ENCODE results near the gene EMC7. TPM values are rescaled to one million over a fixed set of nuclear protein-coding genes. Genes with fewer than 3 reads are reported as not detected.

The EMC7 gene
- total RNA-seq, 1 experiment from 2014 or later: 38.7 TPM

- TF ChIP-seq RAD21 (IDR thresholded peaks at IDR 0.05; ENCODE audit: low read depth): no peak
- TF ChIP-seq, protein P1, sequence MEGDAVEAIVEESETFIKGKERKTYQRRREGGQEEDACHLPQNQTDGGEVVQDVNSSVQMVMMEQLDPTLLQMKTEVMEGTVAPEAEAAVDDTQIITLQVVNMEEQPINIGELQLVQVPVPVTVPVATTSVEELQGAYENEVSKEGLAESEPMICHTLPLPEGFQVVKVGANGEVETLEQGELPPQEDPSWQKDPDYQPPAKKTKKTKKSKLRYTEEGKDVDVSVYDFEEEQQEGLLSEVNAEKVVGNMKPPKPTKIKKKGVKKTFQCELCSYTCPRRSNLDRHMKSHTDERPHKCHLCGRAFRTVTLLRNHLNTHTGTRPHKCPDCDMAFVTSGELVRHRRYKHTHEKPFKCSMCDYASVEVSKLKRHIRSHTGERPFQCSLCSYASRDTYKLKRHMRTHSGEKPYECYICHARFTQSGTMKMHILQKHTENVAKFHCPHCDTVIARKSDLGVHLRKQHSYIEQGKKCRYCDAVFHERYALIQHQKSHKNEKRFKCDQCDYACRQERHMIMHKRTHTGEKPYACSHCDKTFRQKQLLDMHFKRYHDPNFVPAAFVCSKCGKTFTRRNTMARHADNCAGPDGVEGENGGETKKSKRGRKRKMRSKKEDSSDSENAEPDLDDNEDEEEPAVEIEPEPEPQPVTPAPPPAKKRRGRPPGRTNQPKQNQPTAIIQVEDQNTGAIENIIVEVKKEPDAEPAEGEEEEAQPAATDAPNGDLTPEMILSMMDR (IDR thresholded peaks at IDR 0.05 in 2 of 3, conservative IDR thresholded peaks at IDR 0.05 in 1 of 3; ENCODE audit: borderline replicate concordance in 1 of 3, insufficient read depth in 1 of 3, low read depth in 2 of 3, low read length in 2 of 3): no peak
These were observed 9.8 kb upstream of the EMC7 start (continued) for GRCh38 chr15:34111488-34111887.

- CTCF ChIA-PET: interaction anchor here (0.5 to 2.1 kb wide), 17 partner anchors 9 to 811 kb away, joined by 3 to 42 read pairs (median 4); partner anchors contain the start of genes GOLGA8B, KATNBL1, LPCAT4 and NOP10
- TF ChIP-seq POLR2A (IDR thresholded peaks at IDR 0.05; ENCODE audit: borderline replicate concordance, extremely low read depth, insufficient read depth, insufficient read length) (no peak), FOSL1 (IDR thresholded peaks at IDR 0.05; ENCODE audit: low read depth) (no peak), TCF7L2 (IDR thresholded peaks at IDR 0.05; ENCODE audit: borderline replicate concordance, extremely low read depth, insufficient read depth, insufficient read length) (no peak), RAD21 (IDR thresholded peaks at IDR 0.05; ENCODE audit: low read depth) (peak; percentile 82)
- TF ChIP-seq, protein P1 (IDR thresholded peaks at IDR 0.05 in 2 of 3, conservative IDR thresholded peaks at IDR 0.05 in 1 of 3; ENCODE audit: borderline replicate concordance in 1 of 3, insufficient read depth in 1 of 3, low read depth in 2 of 3, low read length in 2 of 3): peak; percentile 74 to 88 (median 78)
- peak overlapping the region; percentile 29 for H2AFZ ChIP-seq (ENCODE audit: low read depth, low read length, poor library complexity, severe bottlenecking)
- no peaks in the 10 kb centered on the region for H3K79me2 ChIP-seq (ENCODE audit: insufficient read depth, low read length)
- H3K36me3 ChIP-seq (ENCODE audit: control insufficient read depth in 1 of 2, insufficient read depth in 2 of 2, low read length in 2 of 2): no peaks in the 10 kb centered on the region
- no peaks in the 10 kb centered on the region for H3K9me3 ChIP-seq (ENCODE audit: control insufficient read depth in 1 of 2, insufficient read depth in 1 of 2, low read depth in 1 of 2, low read length in 2 of 2)
- intact Hi-C loops (cut with micrococcal nuclease): loop anchor here (1.0 kb wide), 3 partner anchors 100 to 478 kb away; partner anchors contain the start of genes KATNBL1 and LPCAT4
- H4K20me1 ChIP-seq (ENCODE audit: insufficient read depth): no peaks in the 10 kb centered on the region
- no peak overlapping the region for H3K4me3 ChIP-seq (replicated peaks in 1 of 2; ENCODE audit: low read depth in 1 of 2, low read length in 2 of 2)
- no peak overlapping the region for H3K27ac ChIP-seq (ENCODE audit: low read depth, low read length)
- H3K9ac ChIP-seq (ENCODE audit: low read length): no peak overlapping the region
- H3K4me1 ChIP-seq (ENCODE audit: control insufficient read depth in 1 of 2, insufficient read depth in 2 of 2, low read length in 2 of 2): peaks cover 0 to 3% of the 10 kb centered on the region in 2 experiments; a peak in 1 of 4 replicates
- RAD21 ChIA-PET (ENCODE audit: low non-redundant PET in 1 of 2, low total read pairs in 2 of 2, uncharacterized antibody in 2 of 2, unreplicated experiment in 2 of 2): interaction anchor here (0.9 to 1.2 kb wide), 2 partner anchors 100 to 258 kb away, joined by 4 to 9 read pairs; partner anchors contain the start of gene KATNBL1 (in 1 of the 2)
- H3K4me2 ChIP-seq (ENCODE audit: low read length): no peak overlapping the region
- H3K27me3 ChIP-seq (ENCODE audit: insufficient read depth, low read length): no peaks in the 10 kb centered on the region
- POLR2A ChIA-PET: interaction anchor here (0.8 to 1.0 kb wide), 2 partner anchors 100 to 478 kb away, joined by 3 to 4 read pairs; partner anchors contain the start of gene KATNBL1
- no peaks in the 10 kb centered on the region for H3K9me2 ChIP-seq (ENCODE audit: insufficient read depth)
- ATAC-seq (peak; percentile 72; the same call in 1 of the 2 replicates), DNase-seq (ENCODE audit: low read depth, low spot score) (peak; percentile 29)
- no TSS peak for BruUV-seq (replicated peaks)
These were observed 8.4 kb upstream of the EMC7 start for GRCh38 chr15:34109797-34110663.
